GM21528 (cell line): Measurements from ENCODE around the gene NME3.

ENCODE experiments used
- ATAC-seq: cut with Tn5 transposase; IDR thresholded peaks from one replicate; pipeline ENCODE4 v1.9.1; 2021; ENCODE audit warnings: mild to moderate bottlenecking, moderate library complexity; ENCODE audit not compliant: unreplicated experiment, low FRiP score

The NME3 gene

GRCh38 chr16:1731073-1731472 lies 40.3 kb downstream of the NME3 start:
- ATAC-seq, result no peak

DNA sequence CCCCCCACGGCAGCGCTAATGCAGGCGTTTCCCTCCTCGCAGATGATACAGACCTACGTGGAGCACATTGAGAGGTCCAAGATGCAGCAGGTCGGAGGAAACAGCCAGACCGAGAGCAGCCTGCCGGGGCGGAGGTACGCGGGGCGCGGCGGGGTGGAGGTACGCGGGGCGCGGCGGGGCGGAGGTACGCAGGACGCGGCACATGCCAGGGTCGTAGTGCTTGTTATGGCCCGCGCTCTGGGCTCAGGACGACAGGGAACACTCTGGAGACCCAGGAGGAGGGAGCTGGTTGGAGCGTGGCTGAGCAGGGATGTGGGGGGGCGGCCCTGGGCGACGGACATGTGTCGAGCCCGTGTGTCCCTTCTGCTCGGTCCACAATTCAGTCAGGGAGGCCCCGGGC lies 41.9 kb downstream of the NME3 start:
- no peak for ATAC-seq

GRCh38 chr16:1729026-1729425 lies 42.3 kb downstream of the NME3 start:
- ATAC-seq, result no peak

DNA sequence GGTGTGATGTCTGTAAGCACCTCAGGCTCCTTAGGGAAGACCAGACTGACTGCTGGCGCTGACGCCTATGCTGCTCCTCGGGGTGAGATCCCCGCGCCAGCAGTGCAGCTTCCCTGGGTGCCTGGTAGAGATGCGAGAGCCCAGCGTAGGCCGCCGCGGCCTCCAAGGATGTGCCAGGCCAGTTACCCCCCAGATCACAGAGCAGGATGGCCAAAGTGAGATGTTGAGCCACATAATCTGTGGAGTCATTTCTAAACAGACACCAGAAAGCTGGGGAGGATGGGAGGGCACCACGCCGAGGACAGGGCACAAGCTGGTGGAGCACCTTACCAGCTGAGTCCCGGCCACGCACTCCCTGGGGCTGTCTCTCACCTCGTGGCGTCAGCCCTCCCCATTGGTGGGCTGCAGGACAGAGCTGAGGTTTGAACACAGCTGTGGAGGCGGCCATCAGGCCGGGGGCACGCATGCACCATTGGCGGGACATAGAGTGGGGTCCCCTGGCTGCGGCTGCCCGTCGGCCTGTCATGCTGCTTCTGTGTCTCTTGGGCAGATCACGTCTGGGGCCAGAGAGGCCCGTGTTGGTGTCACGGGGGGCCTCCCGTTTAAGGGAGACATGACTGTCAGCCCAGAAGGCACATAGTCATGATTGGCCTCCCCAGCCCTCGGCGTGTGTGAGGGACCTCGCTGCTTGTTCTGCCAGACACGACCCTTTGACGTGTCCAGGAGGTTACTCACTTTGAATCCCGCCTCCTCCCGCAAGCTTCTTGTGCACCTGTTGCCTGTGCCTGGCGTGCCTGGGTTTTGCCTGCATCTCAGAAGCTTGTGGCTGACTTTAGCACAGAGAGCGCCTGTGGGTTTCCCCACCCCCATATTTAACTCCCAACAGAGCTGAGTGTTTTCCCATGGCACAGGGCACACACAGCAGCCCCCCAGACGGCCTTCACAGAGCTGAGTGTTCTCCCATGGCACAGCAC lies 43.4 kb downstream of the NME3 start:
- ATAC-seq, result no peak

- no peak for ATAC-seq
These were observed 44.5 kb downstream of the NME3 start for GRCh38 chr16:1726661-1727502.

DNA sequence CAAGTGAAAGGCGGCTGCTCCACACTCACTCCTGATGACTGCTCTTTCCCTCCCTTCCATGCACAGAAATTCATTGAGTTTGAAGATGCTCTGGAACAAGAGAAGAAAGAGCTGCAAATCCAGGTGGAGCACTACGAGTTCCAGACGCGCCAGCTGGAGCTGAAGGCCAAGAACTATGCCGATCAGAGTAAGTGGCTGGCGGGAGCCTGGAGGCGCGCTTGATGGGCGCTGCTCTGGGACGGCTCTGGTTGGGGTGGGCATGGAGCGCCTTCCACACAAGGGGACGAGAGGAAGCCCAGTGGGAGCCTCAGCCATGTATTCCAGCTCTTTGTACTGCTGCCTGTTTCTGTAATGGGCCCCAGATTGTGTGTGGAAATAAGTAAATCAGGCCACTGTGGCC lies 46.9 kb downstream of the NME3 start:
- ATAC-seq, result no peak

GRCh38 chr16:1723450-1724147 lies 47.7 kb downstream of the NME3 start:
- no peak for ATAC-seq

DNA sequence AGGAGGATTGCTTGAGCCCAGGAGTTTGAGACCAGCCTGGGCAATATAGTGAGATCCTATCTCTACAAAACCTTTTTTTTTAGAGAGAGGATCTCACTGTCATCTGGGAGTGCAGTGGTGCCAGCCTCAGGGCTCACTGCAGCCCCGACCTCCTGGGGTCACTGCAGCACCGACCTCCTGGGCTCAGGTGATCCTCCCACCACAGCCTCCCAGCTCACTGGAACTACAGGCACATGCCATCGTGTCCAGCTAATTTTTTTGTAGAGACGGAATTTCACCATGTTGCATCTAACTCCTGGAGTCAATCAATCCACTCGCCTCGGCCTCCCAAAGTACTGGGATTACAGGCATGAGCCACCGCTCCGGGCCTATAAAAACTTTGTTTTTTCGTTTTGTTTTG lies 50.0 kb downstream of the NME3 start:
- ATAC-seq, result no peak
